Breast epithelium (tissue), 4 donors: ENCODE data around the gene PRKG1. TPM values are rescaled to one million over a fixed set of nuclear protein-coding genes. Genes with fewer than 3 reads are reported as not detected.
A peak's percentile ranks its signal among the peaks of the same experiment; 100 is the strongest.

Experiments used
- DNase-seq, 2 donors: peaks; one replicate each; pipeline ENCODE4 v3.0.0-alpha.2; 2019; ENCODE audit warnings: low spot score in 2 of 2
- H3K27ac ChIP-seq, 2 donors: fragments of 200-600 bp; sonication (generic) in 1 of 2; one replicate each; pipeline ENCODE4 v1.5.1; 2016 to 2019; ENCODE audit warnings: mild to moderate bottlenecking in 1 of 2
- H3K27me3 ChIP-seq, 2 donors: fragments of 200-600 bp; sonication (generic) in 1 of 2; one replicate each; pipeline versions ENCODE4 v1.5.1 to v1.6.0; 2017 to 2019; ENCODE audit warnings: control low read depth in 1 of 2, mild to moderate bottlenecking in 1 of 2
- H3K36me3 ChIP-seq: fragments of 200-600 bp; one replicate; pipeline ENCODE4 v1.5.1; 2019
- H3K4me1 ChIP-seq, 2 donors: fragments of 200-600 bp; sonication (generic); one replicate each; pipeline ENCODE4 v1.5.1; 2016 to 2019; ENCODE audit warnings: control low read depth in 1 of 2
- H3K4me3 ChIP-seq, 3 donors: fragments of 200-600 bp; sonication (generic); 1 replicate in 2 of 3; 2 replicates in 1 of 3; pipeline ENCODE4 v1.5.1; 2016 to 2019; ENCODE audit warnings: mild to moderate bottlenecking in 3 of 3, moderate library complexity in 2 of 3
- H3K9me3 ChIP-seq, 2 donors: fragments of 200-600 bp; sonication (generic) in 1 of 2; one replicate each; pipeline ENCODE4 v1.5.1; 2016 to 2019; ENCODE audit warnings: control low read depth in 1 of 2
- POLR2A ChIP-seq: fragments of 450-650 bp; IDR thresholded peaks from one replicate; pipeline ENCODE4 v1.6.1; 2016; ENCODE audit warnings: antibody characterized with exemption, mild to moderate bottlenecking, moderate library complexity
- POLR2AphosphoS5 ChIP-seq, 3 donors: sonication (generic); formaldehyde crosslinking; IDR thresholded peaks; one replicate each; pipeline ENCODE4 v1.6.1; 2017; ENCODE audit warnings: antibody characterized with exemption in 3 of 3
- intact Hi-C: fragments of 100-400 bp; cut with DNase I; formaldehyde crosslinking; loops from one replicate; pipeline ENCODE4 v1.15.1; 2023; ENCODE audit warnings: low total_unique reads
- total RNA-seq, 3 donors: library from RNA; depleted of rRNA; stranded (reverse); fragments of >200 nt; gene quantifications; one replicate each; pipeline ENCODE4 v1.1.0, GENCODE V29; 2016
- TF ChIP-seq, protein P1 (sequence below), 3 donors: fragments of 450-650 bp; IDR thresholded peaks; one replicate each; pipeline ENCODE4 v1.5.1; 2016 to 2017; ENCODE audit warnings: antibody characterized with exemption in 3 of 3, mild to moderate bottlenecking in 3 of 3, moderate library complexity in 3 of 3

PRKG1 gene
- total RNA-seq, 3 donors from 2014 or later, result 10.9 to 36.9 (median 19.7) TPM

GRCh38 chr10:51066231-51066630, 8.1 kb upstream of the PRKG1 start:
- Histone ChIP-seq H3K27me3 (no peaks in the 10 kb centered on the region), H3K36me3 (no peaks in the 10 kb centered on the region), H3K27ac (no peak overlapping the region), H3K9me3 (no peaks in the 10 kb centered on the region), H3K4me3 (no peak overlapping the region), H3K4me1 (no peaks in the 10 kb centered on the region)
- no peak for DNase-seq
- TF ChIP-seq POLR2A, result no peak
- TF ChIP-seq POLR2AphosphoS5 (IDR thresholded peaks at IDR 0.05), result no peak
- TF ChIP-seq, protein P1, sequence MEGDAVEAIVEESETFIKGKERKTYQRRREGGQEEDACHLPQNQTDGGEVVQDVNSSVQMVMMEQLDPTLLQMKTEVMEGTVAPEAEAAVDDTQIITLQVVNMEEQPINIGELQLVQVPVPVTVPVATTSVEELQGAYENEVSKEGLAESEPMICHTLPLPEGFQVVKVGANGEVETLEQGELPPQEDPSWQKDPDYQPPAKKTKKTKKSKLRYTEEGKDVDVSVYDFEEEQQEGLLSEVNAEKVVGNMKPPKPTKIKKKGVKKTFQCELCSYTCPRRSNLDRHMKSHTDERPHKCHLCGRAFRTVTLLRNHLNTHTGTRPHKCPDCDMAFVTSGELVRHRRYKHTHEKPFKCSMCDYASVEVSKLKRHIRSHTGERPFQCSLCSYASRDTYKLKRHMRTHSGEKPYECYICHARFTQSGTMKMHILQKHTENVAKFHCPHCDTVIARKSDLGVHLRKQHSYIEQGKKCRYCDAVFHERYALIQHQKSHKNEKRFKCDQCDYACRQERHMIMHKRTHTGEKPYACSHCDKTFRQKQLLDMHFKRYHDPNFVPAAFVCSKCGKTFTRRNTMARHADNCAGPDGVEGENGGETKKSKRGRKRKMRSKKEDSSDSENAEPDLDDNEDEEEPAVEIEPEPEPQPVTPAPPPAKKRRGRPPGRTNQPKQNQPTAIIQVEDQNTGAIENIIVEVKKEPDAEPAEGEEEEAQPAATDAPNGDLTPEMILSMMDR (IDR thresholded peaks at IDR 0.05), result no peak
- intact Hi-C loops, result no loop called here

GRCh38 chr10:51072210-51072609, 2.1 kb upstream of the PRKG1 start:
- Histone ChIP-seq H3K27me3 (no peaks in the 10 kb centered on the region), H3K9me3 (no peaks in the 10 kb centered on the region), H3K4me1 (no peaks in the 10 kb centered on the region), H3K36me3 (no peaks in the 10 kb centered on the region), H3K4me3 (no peak overlapping the region), H3K27ac (no peak overlapping the region)
- DNase-seq, result no peak
- intact Hi-C loops, result no loop called here
- TF ChIP-seq POLR2AphosphoS5 (IDR thresholded peaks at IDR 0.05) (no peak), POLR2A (no peak)
- TF ChIP-seq, protein P1 (IDR thresholded peaks at IDR 0.05), result no peak

DNA sequence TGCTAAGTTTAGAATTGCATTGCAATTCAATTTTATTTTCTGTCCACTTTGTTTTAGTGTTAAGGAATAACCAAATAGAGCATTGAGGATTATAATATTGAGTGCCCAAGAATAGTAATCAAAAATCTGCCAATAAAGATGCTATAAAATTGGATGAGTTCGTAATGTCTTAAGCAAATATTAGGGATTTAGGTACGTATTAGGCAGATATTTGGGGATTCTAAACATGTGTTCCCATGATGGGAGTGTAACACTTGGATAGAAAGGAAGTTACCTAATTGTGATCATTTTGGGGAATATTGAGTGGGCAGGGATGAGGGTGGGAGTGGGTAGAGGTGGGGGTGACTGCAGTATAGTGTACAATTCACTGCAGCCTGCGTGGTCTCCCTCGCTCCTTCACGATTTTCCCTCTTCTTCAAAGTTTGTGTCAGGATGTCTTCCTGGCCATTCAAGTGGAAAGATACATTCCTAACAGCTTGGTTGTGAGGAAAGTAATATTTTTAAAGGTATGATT, 1.3 kb upstream of the PRKG1 start:
- intact Hi-C loops, result no loop called here

GRCh38 chr10:51073453-51074237, 642 bp upstream of the PRKG1 start:
- peak in 1 of 2 donors; percentile 48 for DNase-seq
- H3K9me3 ChIP-seq, result no peaks in the 10 kb centered on the region

More for the DNA sequence above, 1.3 kb upstream of the PRKG1 start:
- Histone ChIP-seq H3K27me3 (no peaks in the 10 kb centered on the region), H3K4me1 (no peaks in the 10 kb centered on the region), H3K9me3 (no peaks in the 10 kb centered on the region), H3K27ac (peak overlapping the region; percentile 90), H3K4me3 (peak overlapping the region; percentile 69 to 77 (median 69)), H3K36me3 (no peaks in the 10 kb centered on the region)
- TF ChIP-seq, protein P1 (IDR thresholded peaks at IDR 0.05), result no peak
- TF ChIP-seq POLR2A (no peak), POLR2AphosphoS5 (IDR thresholded peaks at IDR 0.05) (no peak)
- no peak for DNase-seq

More at GRCh38 chr10:51073453-51074237, 642 bp upstream of the PRKG1 start:
- H3K27me3 ChIP-seq, result no peaks in the 10 kb centered on the region
- H3K4me1 ChIP-seq, result no peaks in the 10 kb centered on the region
- intact Hi-C loops, result no loop called here
- no peaks in the 10 kb centered on the region for H3K36me3 ChIP-seq
- peak overlapping the region; percentile 90 for H3K27ac ChIP-seq
- H3K4me3 ChIP-seq, result peak overlapping the region; percentile 69 to 77 (median 69)
- TF ChIP-seq, protein P1 (IDR thresholded peaks at IDR 0.05), result no peak
- TF ChIP-seq POLR2AphosphoS5 (IDR thresholded peaks at IDR 0.05) (no peak), POLR2A (no peak)
